Prostate gland (tissue), 2 donors: Measurements from ENCODE around the gene AOC1.

Experiments used
- CTCF ChIP-seq, 4 experiments: fragments of 200-600 bp in 2 of 4; fragments of 450-650 bp in 2 of 4; sonication (generic) in 2 of 4; IDR thresholded peaks; 1 replicate in 3 of 4; 2 replicates in 1 of 4; pipeline ENCODE4 v1.5.1; 2016 to 2019; ENCODE audit warnings: antibody characterized with exemption in 4 of 4, mild to moderate bottlenecking in 2 of 4, moderate library complexity in 2 of 4
- POLR2AphosphoS5 ChIP-seq: sonication (generic); formaldehyde crosslinking; IDR thresholded peaks from one replicate; pipeline ENCODE4 v1.6.1; 2017; ENCODE audit warnings: antibody characterized with exemption

- no peak for TF ChIP-seq CTCF (IDR thresholded peaks at IDR 0.05)
- TF ChIP-seq POLR2AphosphoS5 = no peak
Measured at GRCh38 chr7:150835702-150836280, 16.5 kb upstream of the AOC1 start.
